ENCODE measurements around the gene SAMD3.

GRCh38 chr6:130244728-130245127 lies 22.0 kb upstream of the SAMD3 start:
- no peak for TF ChIP-seq EP300 (IDR thresholded peaks at IDR 0.05)
- no peak for TF ChIP-seq CTCF (IDR thresholded peaks at IDR 0.05)
- TF ChIP-seq POLR2A (IDR thresholded peaks at IDR 0.05): no peak

Measured in sigmoid colon (tissue), 4 donors.